Liver (tissue), 3 donors: ENCODE results near the gene SIK3.

Source experiments
- EGR1 ChIP-seq, 2 donors: IDR thresholded peaks; 2 replicates each; pipeline ENCODE4 v1.6.1; 2016 to 2018; ENCODE audit warnings: antibody characterized with exemption in 2 of 2, low read depth in 2 of 2
- JUND ChIP-seq, 2 donors: IDR thresholded peaks; 2 replicates each; pipeline ENCODE4 v1.6.1; 2016; ENCODE audit warnings: antibody characterized with exemption in 2 of 2
- RAD21 ChIP-seq, 2 donors: IDR thresholded peaks; 2 replicates each; pipeline ENCODE4 v1.6.1; 2016; ENCODE audit warnings: antibody characterized with exemption in 2 of 2, mild to moderate bottlenecking in 2 of 2
- YY1 ChIP-seq: IDR thresholded peaks from 2 replicates; pipeline ENCODE4 v1.6.1; 2016; ENCODE audit warnings: antibody characterized with exemption, mild to moderate bottlenecking
- TF ChIP-seq, protein P1 (sequence below): fragments of 150-350 bp; IDR thresholded peaks from 2 replicates; pipeline ENCODE4 v1.5.1; 2017; ENCODE audit warnings: improper control_type of control experiment, low read depth, low read length; ENCODE audit not compliant: missing input control
- TF ChIP-seq, protein P2 (sequence below): IDR thresholded peaks from 2 replicates; pipeline ENCODE4 v1.6.1; 2016; ENCODE audit warnings: antibody characterized with exemption
- donor health status: healthy.
- donor health status: healthy.

DNA sequence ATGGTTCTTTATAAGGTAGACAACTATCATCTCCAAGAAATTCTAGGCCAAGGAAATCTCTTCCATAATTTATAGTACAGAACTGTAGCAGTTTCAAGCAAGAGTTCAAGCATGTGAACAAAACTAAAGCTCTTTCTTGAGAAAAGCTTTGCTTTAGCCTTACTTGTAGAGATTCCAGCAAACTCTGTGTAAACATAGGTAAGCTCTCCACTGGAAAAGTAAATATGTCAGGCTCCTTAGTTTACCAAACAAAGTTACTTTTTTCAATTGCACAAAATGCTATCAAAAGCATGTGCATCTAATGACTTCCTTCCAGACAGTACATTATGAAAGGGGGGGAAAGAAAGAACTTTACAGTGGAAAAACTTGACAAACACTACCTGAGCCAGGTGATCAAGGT is 125.0 kb downstream of the SIK3 start:
- TF ChIP-seq, protein P1, sequence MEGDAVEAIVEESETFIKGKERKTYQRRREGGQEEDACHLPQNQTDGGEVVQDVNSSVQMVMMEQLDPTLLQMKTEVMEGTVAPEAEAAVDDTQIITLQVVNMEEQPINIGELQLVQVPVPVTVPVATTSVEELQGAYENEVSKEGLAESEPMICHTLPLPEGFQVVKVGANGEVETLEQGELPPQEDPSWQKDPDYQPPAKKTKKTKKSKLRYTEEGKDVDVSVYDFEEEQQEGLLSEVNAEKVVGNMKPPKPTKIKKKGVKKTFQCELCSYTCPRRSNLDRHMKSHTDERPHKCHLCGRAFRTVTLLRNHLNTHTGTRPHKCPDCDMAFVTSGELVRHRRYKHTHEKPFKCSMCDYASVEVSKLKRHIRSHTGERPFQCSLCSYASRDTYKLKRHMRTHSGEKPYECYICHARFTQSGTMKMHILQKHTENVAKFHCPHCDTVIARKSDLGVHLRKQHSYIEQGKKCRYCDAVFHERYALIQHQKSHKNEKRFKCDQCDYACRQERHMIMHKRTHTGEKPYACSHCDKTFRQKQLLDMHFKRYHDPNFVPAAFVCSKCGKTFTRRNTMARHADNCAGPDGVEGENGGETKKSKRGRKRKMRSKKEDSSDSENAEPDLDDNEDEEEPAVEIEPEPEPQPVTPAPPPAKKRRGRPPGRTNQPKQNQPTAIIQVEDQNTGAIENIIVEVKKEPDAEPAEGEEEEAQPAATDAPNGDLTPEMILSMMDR = no peak
- TF ChIP-seq, protein P2, sequence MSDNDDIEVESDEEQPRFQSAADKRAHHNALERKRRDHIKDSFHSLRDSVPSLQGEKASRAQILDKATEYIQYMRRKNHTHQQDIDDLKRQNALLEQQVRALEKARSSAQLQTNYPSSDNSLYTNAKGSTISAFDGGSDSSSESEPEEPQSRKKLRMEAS = no peak
- TF ChIP-seq RAD21 (IDR thresholded peaks at IDR 0.05) (no peak), EGR1 (IDR thresholded peaks at IDR 0.05; ENCODE audit: low read depth in 2 of 2) (no peak), YY1 (no peak), JUND (IDR thresholded peaks at IDR 0.05) (no peak)
